ENCODE results near the gene SNX7. TPM values are rescaled to one million over a fixed set of nuclear protein-coding genes. Genes with fewer than 3 reads are reported as not detected.

SNX7 gene
- total and polyA plus RNA-seq, 10 donors, result 2.3 to 11.5 (median 7.6) TPM

- Histone ChIP-seq H3K27ac (no peak overlapping the region), H3K27me3 (replicated peaks in 1 of 7) (no peaks in the 10 kb centered on the region), H3K36me3 (no peaks in the 10 kb centered on the region), H3K4me1 (no peaks in the 10 kb centered on the region), H3K9me3 (no peaks in the 10 kb centered on the region), H3K4me3 (no peak overlapping the region)
- no peak for DNase-seq
- intact Hi-C loops (cut with DNase I; ENCODE audit: low total_unique reads), result no loop called here
- TF ChIP-seq CTCF (IDR thresholded peaks at IDR 0.05 in 8 of 11, conservative IDR thresholded peaks at IDR 0.05 in 3 of 11) (no peak), POLR2A (IDR thresholded peaks at IDR 0.05) (no peak), POLR2AphosphoS5 (IDR thresholded peaks at IDR 0.05) (no peak)
These were observed 38.7 kb downstream of the SNX7 start for GRCh38 chr1:98700228-98700627.

- Histone ChIP-seq H3K4me1 (no peaks in the 10 kb centered on the region), H3K9me3 (no peaks in the 10 kb centered on the region), H3K4me3 (no peak overlapping the region), H3K36me3 (no peaks in the 10 kb centered on the region), H3K27ac (no peak overlapping the region), H3K27me3 (replicated peaks in 1 of 7) (no peaks in the 10 kb centered on the region)
- DNase-seq, result no peak
- 78 to 93% (median 84%) methylated on average over 1 of the region's 1 CpG for WGBS, 5 donors
- intact Hi-C loops (cut with DNase I; ENCODE audit: low total_unique reads), result no loop called here
- no peak for TF ChIP-seq POLR2A (IDR thresholded peaks at IDR 0.05)
- no peak for TF ChIP-seq POLR2AphosphoS5 (IDR thresholded peaks at IDR 0.05)
- TF ChIP-seq CTCF (IDR thresholded peaks at IDR 0.05 in 8 of 11, conservative IDR thresholded peaks at IDR 0.05 in 3 of 11), result no peak
These were observed 41.5 kb downstream of the SNX7 start for GRCh38 chr1:98702976-98703375.

DNA sequence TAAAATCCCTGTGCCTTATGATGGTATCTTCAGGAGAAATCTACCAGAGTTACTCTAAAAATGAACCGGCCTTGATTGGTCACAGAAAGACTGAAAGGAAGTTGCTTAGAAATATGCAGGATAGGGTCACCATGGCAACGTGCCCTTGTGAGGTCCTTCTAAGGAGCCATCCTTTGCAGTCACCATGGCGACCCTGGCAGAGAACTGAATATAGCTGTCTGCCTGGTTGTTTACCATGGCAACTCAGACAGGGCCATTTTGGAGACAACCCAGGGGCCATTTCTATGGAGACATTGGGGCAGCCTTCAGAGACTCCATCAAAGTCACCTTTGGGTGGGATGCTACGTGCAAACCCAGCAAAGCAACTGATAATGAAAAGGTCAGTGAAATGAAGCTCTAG, 43.0 kb downstream of the SNX7 start:
- no peak overlapping the region for H3K4me3 ChIP-seq
- no peaks in the 10 kb centered on the region for H3K27me3 ChIP-seq (replicated peaks in 1 of 7)
- H3K27ac ChIP-seq, result no peak overlapping the region
- intact Hi-C loops (cut with DNase I; ENCODE audit: low total_unique reads), result no loop called here
- WGBS, 5 donors, result 70 to 87% (median 82%) methylated on average over 4 of the region's 4 CpGs
- no peak for TF ChIP-seq POLR2AphosphoS5 (IDR thresholded peaks at IDR 0.05)
- no peak for TF ChIP-seq POLR2A (IDR thresholded peaks at IDR 0.05)
- no peak for TF ChIP-seq CTCF (IDR thresholded peaks at IDR 0.05 in 8 of 11, conservative IDR thresholded peaks at IDR 0.05 in 3 of 11)
- no peaks in the 10 kb centered on the region for H3K36me3 ChIP-seq
- H3K4me1 ChIP-seq, result no peaks in the 10 kb centered on the region
- no peaks in the 10 kb centered on the region for H3K9me3 ChIP-seq
- DNase-seq, result no peak

GRCh38 chr1:98704971-98705370, 43.5 kb downstream of the SNX7 start:
- Histone ChIP-seq H3K4me1 (no peaks in the 10 kb centered on the region), H3K27ac (no peak overlapping the region), H3K4me3 (no peak overlapping the region), H3K27me3 (replicated peaks in 1 of 7) (no peaks in the 10 kb centered on the region), H3K9me3 (no peaks in the 10 kb centered on the region), H3K36me3 (no peaks in the 10 kb centered on the region)
- no peak for TF ChIP-seq POLR2AphosphoS5 (IDR thresholded peaks at IDR 0.05)
- no peak for TF ChIP-seq CTCF (IDR thresholded peaks at IDR 0.05 in 8 of 11, conservative IDR thresholded peaks at IDR 0.05 in 3 of 11)
- TF ChIP-seq POLR2A (IDR thresholded peaks at IDR 0.05), result no peak
- intact Hi-C loops (cut with DNase I; ENCODE audit: low total_unique reads), result no loop called here
- DNase-seq, result no peak
- 85 to 97% (median 92%) methylated on average over 1 of the region's 1 CpG for WGBS, 5 donors
